HepG2 (cell line): ENCODE measurements around the gene COPA. TPM values are rescaled to one million over a fixed set of nuclear protein-coding genes. Genes with fewer than 3 reads are reported as not detected.

Experiments used
- ARHGAP35 ChIP-seq: sonication (generic); formaldehyde crosslinking; IDR thresholded peaks from 2 replicates; pipeline ENCODE4 v1.9.0; 2022; ENCODE audit warnings: mild to moderate bottlenecking, inconsistent platforms, moderate library complexity, missing genetic modification reagents, borderline replicate concordance
- ASH2L ChIP-seq: fragments of 300-600, 200-600 bp; sonication (generic); IDR thresholded peaks from 2 replicates; pipeline ENCODE4 v1.7.0; 2017; ENCODE audit warnings: low read depth, mild to moderate bottlenecking, moderate library complexity, mixed read lengths, low read length; ENCODE audit not compliant: insufficient read length
- ATF1 ChIP-seq: IDR thresholded peaks from 2 replicates; pipeline ENCODE4 v1.6.1; 2016; ENCODE audit warnings: mild to moderate bottlenecking, control low read depth
- HNRNPLL ChIP-seq: fragments of 200-400 bp; formaldehyde crosslinking; IDR thresholded peaks from 2 replicates; pipeline ENCODE4 v1.6.1; 2017; ENCODE audit warnings: mild to moderate bottlenecking, low read depth, low read length; ENCODE audit not compliant: poor library complexity, severe bottlenecking
- KAT8 ChIP-seq: IDR thresholded peaks from 2 replicates; pipeline ENCODE4 v1.6.1; 2016; ENCODE audit warnings: missing genetic modification reagents, missing compliant biosample characterization
- KLF16 ChIP-seq, 2 experiments: sonication (generic) in 1 of 2; formaldehyde crosslinking in 1 of 2; IDR thresholded peaks; 2 replicates each; pipeline versions ENCODE4 v1.6.1 to v1.8.0; 2016 to 2023; ENCODE audit warnings: missing genetic modification reagents in 2 of 2, missing compliant biosample characterization in 1 of 2
- MAF1 ChIP-seq: sonication (generic); formaldehyde crosslinking; IDR thresholded peaks from 2 replicates; pipeline ENCODE4 v1.5.0; 2020; ENCODE audit warnings: missing genetic modification reagents, borderline replicate concordance
- MAFG ChIP-seq: sonication (generic); formaldehyde crosslinking; IDR thresholded peaks from 2 replicates; pipeline ENCODE4 v1.5.1; 2020; ENCODE audit warnings: mild to moderate bottlenecking, missing genetic modification reagents
- MYC ChIP-seq: sonication (generic); formaldehyde crosslinking; IDR thresholded peaks from 2 replicates; pipeline ENCODE4 v1.9.0; 2021; ENCODE audit warnings: missing genetic modification reagents, borderline replicate concordance
- NPAS2 ChIP-seq: sonication (generic); formaldehyde crosslinking; IDR thresholded peaks from 2 replicates; pipeline ENCODE4 v1.8.0; 2022; ENCODE audit warnings: mild to moderate bottlenecking, missing genetic modification reagents, borderline replicate concordance
- TSC22D2 ChIP-seq: sonication (generic); formaldehyde crosslinking; IDR thresholded peaks from 2 replicates; pipeline ENCODE4 v1.5.1; 2020; ENCODE audit warnings: missing genetic modification reagents, mild to moderate bottlenecking, borderline replicate concordance
- U2AF1 ChIP-seq: fragments of 200-400 bp; formaldehyde crosslinking; optimal IDR thresholded peaks from 2 replicates; pipeline ENCODE3; 2017; ENCODE audit warnings: mild to moderate bottlenecking, low read depth, low read length
- ZNF17 ChIP-seq: sonication (generic); formaldehyde crosslinking; IDR thresholded peaks from 2 replicates; pipeline ENCODE4 v1.5.0; 2020; ENCODE audit warnings: mild to moderate bottlenecking, missing genetic modification reagents
- ZNF264 ChIP-seq: sonication (generic); formaldehyde crosslinking; IDR thresholded peaks from 2 replicates; pipeline ENCODE4 v1.4.0; 2020; ENCODE audit warnings: missing genetic modification reagents
- ZNF337 ChIP-seq: sonication (generic); formaldehyde crosslinking; IDR thresholded peaks from 2 replicates; pipeline ENCODE4 v1.5.1; 2020; ENCODE audit warnings: missing genetic modification reagents, low read depth, mild to moderate bottlenecking, borderline replicate concordance
- ZNF775 ChIP-seq: sonication (generic); formaldehyde crosslinking; IDR thresholded peaks from 2 replicates; pipeline ENCODE4 v1.4.0; 2020; ENCODE audit warnings: missing genetic modification reagents, mild to moderate bottlenecking, moderate library complexity, borderline replicate concordance
- ZNF878 ChIP-seq: sonication (generic); formaldehyde crosslinking; IDR thresholded peaks from 2 replicates; pipeline ENCODE4 v1.8.1; 2023; ENCODE audit warnings: mild to moderate bottlenecking, missing genetic modification reagents, moderate library complexity
- ZSCAN9 ChIP-seq: IDR thresholded peaks from 2 replicates; pipeline ENCODE4 v1.6.1; 2016; ENCODE audit warnings: borderline replicate concordance
- polyA plus RNA-seq, 8 experiments: library from polyadenylated mRNA; depleted of rRNA in 3 of 8; stranded (reverse) in 7 of 8; unstranded in 1 of 8; fragments of >200 nt; fragmentation: Illumina TruSeq in 4 of 8; extraction: Trizol in 4 of 8; gene quantifications; 2 replicates each; pipeline versions ENCODE4 v1.2.1 to v1.2.3, GENCODE V29; 2011 to 2016; ENCODE audit warnings: low read depth in 4 of 8, missing spikeins in 1 of 8, mixed read lengths in 1 of 8; ENCODE audit not compliant: insufficient read depth in 1 of 8
- total RNA-seq, 5 experiments: library from RNA; depleted of rRNA; stranded (reverse); fragments of >200 nt; fragmentation: Illumina TruSeq; extraction: Trizol; gene quantifications; 2 replicates each; pipeline ENCODE4 v1.2.3, GENCODE V29; 2016; ENCODE audit warnings: low read depth in 1 of 5
- TF ChIP-seq, protein P1 (sequence below): sonication (generic); formaldehyde crosslinking; IDR thresholded peaks from 2 replicates; pipeline ENCODE4 v1.4.0; 2020; ENCODE audit warnings: missing genetic modification reagents
- TF ChIP-seq, protein P2 (sequence below): sonication (generic); formaldehyde crosslinking; IDR thresholded peaks from 2 replicates; pipeline ENCODE4 v1.5.0; 2020; ENCODE audit warnings: missing genetic modification reagents
- TF ChIP-seq, protein P3 (sequence below): sonication (generic); formaldehyde crosslinking; IDR thresholded peaks from 2 replicates; pipeline ENCODE4 v1.8.0; 2022; ENCODE audit warnings: mild to moderate bottlenecking, missing genetic modification reagents, moderate library complexity
- TF ChIP-seq, protein P4 (sequence below): sonication (generic); formaldehyde crosslinking; IDR thresholded peaks from 2 replicates; pipeline ENCODE4 v1.5.0; 2020; ENCODE audit warnings: mild to moderate bottlenecking, missing genetic modification reagents

The COPA gene
- total and polyA plus RNA-seq, 2 of the 13 experiments (the other 11 are each of a cell fraction or from before 2014, with no cell fraction given): 160 to 197 TPM

DNA sequence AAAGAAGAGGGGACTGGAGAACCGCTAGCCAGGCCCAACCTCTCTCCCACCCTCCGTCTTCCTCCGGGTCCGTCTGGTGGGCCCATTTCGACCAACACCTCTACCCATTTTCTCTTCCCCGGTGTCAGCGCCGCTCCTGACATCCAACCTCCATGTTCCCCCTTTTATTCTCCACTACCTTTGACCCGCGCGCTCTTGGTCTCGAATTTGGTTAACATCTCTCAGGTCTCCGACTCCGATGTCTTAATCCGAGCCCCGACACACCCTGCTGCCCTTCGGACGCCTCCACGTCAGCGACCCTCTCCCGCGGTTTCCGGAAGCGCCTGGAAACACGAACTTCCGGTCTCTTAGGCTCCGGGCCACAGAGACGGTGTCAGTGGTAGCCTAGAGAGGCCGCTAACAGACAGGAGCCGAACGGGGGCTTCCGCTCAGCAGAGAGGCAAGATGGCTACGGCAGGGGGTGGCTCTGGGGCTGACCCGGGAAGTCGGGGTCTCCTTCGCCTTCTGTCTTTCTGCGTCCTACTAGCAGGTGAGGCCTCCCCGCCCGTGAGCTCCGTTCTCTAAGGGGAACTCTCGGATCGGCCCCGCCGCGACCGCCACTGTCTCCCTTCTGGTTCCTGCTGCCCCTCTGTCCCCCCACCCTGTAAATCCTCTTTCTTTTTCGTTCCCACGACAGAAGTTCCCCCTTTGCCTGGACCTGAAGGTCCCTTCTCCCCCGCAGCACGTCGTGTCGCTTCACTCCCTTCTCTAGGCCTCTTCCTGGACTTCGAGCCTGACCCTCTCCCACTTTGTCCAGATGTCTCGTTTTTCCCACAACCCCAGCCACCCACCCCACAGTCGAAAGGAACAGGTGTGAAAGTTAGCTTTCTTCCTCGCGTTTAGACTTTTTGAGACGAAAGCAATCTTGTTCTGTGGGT is at the start of gene COPA, which contains the start of gene NCSTN (continued):
- TF ChIP-seq, protein P1, sequence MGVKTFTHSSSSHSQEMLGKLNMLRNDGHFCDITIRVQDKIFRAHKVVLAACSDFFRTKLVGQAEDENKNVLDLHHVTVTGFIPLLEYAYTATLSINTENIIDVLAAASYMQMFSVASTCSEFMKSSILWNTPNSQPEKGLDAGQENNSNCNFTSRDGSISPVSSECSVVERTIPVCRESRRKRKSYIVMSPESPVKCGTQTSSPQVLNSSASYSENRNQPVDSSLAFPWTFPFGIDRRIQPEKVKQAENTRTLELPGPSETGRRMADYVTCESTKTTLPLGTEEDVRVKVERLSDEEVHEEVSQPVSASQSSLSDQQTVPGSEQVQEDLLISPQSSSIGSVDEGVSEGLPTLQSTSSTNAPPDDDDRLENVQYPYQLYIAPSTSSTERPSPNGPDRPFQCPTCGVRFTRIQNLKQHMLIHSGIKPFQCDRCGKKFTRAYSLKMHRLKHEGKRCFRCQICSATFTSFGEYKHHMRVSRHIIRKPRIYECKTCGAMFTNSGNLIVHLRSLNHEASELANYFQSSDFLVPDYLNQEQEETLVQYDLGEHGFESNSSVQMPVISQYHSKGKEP (CRISPR knock-in tag): no peak
- TF ChIP-seq, protein P2, sequence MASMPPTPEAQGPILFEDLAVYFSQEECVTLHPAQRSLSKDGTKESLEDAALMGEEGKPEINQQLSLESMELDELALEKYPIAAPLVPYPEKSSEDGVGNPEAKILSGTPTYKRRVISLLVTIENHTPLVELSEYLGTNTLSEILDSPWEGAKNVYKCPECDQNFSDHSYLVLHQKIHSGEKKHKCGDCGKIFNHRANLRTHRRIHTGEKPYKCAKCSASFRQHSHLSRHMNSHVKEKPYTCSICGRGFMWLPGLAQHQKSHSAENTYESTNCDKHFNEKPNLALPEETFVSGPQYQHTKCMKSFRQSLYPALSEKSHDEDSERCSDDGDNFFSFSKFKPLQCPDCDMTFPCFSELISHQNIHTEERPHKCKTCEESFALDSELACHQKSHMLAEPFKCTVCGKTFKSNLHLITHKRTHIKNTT (CRISPR knock-in tag): no peak
- TF ChIP-seq, protein P3, sequence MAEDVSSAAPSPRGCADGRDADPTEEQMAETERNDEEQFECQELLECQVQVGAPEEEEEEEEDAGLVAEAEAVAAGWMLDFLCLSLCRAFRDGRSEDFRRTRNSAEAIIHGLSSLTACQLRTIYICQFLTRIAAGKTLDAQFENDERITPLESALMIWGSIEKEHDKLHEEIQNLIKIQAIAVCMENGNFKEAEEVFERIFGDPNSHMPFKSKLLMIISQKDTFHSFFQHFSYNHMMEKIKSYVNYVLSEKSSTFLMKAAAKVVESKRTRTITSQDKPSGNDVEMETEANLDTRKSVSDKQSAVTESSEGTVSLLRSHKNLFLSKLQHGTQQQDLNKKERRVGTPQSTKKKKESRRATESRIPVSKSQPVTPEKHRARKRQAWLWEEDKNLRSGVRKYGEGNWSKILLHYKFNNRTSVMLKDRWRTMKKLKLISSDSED: no peak
- TF ChIP-seq NPAS2 (CRISPR knock-in tag) (no peak), U2AF1 (peak; percentile 90), ZSCAN9 (CRISPR knock-in tag) (peak; percentile 91; the same call in 1 of the 2 replicates), ARHGAP35 (no peak; the same call in 1 of the 2 replicates), MAFG (CRISPR knock-in tag) (no peak), ASH2L (peak; percentile 91), ZNF775 (no peak), ATF1 (peak; percentile 82), ZNF878 (CRISPR knock-in tag) (0 out of 2 replicates have a peak, but pooled peaks have one; percentile 53), KLF16 (CRISPR knock-in tag; IDR thresholded peaks at IDR 0.05) (peak in 1 of 2 experiments; percentile 86; a peak in 2 of 4 replicates), MAF1 (CRISPR knock-in tag) (no peak), HNRNPLL (peak; percentile 31), KAT8 (peak; percentile 98), TSC22D2 (no peak), ZNF337 (no peak), ZNF17 (CRISPR knock-in tag) (no peak), MYC (peak; percentile 74; the same call in 1 of the 2 replicates), ZNF264 (CRISPR knock-in tag) (no peak)
- TF ChIP-seq, protein P4, sequence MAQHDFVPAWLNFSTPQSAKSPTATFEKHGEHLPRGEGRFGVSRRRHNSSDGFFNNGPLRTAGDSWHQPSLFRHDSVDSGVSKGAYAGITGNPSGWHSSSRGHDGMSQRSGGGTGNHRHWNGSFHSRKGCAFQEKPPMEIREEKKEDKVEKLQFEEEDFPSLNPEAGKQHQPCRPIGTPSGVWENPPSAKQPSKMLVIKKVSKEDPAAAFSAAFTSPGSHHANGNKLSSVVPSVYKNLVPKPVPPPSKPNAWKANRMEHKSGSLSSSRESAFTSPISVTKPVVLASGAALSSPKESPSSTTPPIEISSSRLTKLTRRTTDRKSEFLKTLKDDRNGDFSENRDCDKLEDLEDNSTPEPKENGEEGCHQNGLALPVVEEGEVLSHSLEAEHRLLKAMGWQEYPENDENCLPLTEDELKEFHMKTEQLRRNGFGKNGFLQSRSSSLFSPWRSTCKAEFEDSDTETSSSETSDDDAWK (CRISPR knock-in tag): no peak
